DMS53 (cell line): ENCODE measurements around the gene MRPL53.
"Not testable (repeated sequence)": the region's sequence is repeated elsewhere in the genome, so short reads cannot be mapped to it uniquely, and the experiment has no call there.

Experiments
- DNase-seq: peaks from one replicate; lab custom pipeline; 2025; lab: John Stamatoyannopoulos, UW

MRPL53 gene

DNA sequence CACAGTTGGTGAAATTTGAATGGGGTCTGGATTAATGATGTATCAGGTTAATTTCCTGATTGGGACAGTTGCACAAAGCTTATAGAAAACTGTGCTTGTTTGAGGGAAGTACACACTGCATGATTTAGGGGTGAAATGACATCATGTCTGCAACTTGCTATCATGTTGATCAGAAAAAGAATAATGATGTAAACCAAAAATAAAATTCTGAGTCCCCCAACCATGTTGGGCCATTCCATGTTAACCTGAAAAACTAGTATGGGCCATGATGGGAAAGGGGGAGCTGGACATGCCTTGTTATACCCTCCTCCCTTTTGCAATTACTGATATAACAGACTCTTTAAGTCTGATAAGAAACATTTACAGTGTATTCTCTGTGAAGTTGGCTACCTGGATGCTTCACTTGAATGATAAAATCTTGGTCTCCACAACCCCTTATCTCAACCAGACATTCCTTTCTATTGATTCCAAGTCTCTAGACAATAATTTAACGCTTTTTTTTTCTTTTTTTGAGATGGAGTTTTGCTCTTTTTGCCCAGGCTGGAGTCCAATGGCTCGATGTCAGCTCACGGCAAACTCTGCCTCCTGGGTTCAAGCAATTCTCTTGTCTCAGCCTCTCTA is 21.8 kb downstream of the MRPL53 start:
- no peak for DNase-seq

DNA sequence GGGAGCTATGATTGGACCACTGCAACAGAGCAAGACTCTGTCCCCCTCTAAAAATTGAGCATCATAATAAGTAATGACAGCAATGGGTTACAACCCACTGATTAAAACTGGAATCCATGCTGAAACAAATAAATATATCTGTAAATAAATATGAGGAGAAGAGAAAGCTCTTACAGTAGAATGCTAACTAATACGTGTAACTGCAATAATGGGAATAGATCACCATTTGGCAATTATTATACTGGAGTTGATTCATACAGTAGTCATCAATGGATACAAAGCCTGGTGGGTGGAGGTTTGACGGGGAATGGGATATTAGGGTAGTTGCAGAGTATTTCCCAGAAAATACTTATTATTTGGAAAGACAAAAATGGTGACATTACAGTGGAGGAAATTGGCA is 23.7 kb downstream of the MRPL53 start:
- DNase-seq, result no peak

DNA sequence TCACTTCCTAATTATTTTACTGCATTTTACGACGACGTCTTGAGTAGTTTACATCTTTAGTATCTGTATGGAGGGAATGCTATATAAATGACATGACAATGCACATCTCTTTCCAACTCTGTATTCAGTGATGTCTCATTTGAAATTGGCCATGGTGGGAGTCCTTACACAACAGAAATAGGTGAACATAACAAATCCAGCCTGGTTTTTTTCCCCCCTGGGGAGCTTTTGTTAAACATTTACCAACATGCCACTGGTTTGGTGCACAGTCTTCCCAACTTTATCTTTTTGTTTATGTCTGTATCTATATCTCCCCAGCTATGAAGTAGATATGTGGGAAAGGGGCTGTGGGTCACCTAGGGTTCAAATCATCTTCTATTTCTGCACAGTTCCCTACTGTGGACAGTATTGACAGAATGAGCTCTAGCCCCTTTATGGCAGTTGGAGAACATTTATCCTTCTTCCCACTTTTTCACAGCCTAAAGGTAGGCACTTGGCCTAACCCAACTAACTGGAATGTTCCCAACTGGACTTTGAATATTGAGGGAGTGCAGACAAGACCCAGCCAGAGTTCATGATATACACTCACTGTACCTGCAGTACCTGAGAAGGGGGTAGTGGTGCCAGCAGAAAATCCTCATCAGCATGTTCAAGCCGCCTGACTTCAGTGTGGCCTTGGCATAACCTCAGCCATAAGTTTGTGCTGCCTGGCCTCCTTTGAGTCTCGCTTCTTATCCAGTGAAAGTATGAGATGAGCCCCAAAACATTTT is 25.1 kb downstream of the MRPL53 start:
- DNase-seq, result no peak

DNA sequence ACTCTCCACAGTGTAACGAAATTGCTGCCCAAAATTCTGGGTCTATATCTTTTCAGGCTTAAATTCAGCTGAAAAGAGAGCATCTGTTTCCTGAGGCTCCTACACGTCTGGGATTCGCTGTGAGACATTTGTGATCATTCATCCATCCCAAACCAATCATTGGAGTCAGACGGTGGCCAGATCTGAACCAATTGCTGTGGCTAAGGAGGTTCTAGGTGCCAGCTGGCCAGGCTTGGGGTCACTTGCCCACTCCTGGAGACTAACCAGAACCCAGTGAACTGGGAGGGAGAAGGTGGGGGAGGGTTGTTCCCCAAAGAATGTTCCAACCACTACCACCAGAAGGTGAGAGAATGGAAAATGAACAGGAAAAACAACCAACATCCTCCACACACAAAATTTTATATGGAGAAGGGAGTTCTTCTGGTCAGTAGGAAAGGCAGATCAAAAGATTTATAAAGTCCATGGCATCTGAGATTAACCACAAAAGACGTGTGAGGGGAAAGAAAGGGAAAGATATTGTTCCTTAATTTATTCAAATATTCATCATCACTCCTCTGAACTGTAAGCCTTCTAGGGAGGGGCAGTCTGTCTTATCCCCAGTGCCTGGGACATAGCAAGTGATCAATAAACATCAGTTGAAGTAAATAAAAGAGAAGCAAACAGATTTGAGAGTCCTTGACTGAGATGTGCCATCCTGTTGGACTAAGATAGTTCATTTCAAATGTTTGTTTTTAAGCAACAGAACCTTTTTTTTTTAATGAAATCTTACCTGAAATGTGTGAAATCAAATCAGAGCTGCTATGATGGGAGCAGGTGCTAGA is 27.8 kb downstream of the MRPL53 start:
- no peak for DNase-seq

DNA sequence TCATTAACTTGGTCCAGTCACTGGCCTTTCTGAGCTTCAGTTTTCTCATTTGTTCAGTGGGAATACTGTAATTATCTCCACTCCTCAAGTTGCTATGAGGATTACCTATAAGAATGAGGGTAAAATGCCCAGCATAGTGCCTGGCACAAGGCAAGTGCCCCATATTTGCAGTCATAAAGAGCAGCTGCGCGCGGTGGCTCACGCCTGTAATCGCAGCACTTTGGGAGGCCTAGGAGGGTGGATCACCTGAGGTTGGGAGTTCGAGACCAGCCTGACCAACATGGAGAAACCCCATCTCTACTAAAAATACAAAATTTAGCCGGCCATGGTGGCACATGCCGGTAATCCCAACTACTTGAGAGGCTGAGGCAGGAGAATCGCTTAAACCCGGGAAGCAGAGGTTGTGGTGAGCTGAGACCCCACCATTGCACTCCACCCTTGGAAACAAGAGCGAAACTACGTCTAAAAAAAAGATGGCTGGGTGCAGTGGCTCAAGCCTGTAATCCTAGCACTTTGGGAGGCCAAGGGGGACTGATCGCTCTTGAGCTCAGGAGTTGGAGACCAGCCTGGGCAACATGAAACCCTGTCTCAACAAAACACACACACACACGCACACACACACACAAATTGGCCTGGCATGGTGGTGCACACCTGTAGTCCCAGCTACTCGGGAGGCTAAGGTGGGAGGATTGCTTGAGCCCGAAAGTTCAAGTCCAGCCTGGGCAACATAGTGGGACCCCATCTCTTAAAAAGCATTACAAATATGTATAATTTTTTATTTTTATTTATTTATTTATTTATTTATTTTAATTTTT is 29.8 kb downstream of the MRPL53 start:
- not testable (repeated sequence) for DNase-seq

DNA sequence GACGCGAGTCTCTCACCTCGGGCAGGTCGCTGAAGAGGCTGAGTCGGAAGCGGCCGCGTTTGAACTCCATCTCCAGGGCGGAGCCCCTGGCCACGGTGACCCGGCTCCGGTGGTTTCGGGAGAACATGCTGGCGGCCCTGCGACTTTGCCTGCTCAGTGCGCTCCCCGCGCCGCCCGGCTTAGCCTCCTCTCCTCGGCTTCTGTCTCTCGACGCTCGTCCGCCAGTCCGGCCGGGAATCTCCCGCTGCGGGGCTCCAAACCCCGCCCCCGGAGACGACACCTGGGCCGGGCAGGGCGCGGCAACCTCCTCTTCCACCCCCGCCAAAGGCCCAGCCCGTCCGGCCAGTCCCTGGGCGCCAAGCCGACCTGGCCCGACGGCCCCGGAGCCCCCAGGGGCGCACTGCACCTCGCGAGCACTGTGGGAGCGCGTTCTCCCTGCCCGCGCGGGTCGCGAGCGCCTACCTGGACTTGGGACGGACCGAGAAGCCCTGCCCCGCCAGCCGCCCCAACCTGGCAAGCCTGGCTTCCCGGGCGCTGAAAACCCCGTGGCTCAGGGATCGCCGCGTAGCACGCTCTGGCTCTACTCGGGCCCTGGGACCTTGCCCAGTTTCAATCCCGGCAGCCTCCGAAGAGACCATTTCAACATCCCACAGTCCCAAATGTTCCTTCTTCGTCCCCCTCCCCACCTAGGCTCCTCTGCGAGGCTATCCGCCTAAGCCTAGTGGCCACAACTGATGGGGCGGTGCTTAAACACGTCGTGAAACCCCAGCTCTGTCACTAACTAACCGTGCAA is 30.6 kb downstream of the MRPL53 start, which contains the start of gene RTKN:
Gene RTKN (minus strand): TSS at position 248 of the 793 bp plus-strand sequence. CDS start 121 bp downstream, at position 127.
- DNase-seq, result peak; percentile 93

DNA sequence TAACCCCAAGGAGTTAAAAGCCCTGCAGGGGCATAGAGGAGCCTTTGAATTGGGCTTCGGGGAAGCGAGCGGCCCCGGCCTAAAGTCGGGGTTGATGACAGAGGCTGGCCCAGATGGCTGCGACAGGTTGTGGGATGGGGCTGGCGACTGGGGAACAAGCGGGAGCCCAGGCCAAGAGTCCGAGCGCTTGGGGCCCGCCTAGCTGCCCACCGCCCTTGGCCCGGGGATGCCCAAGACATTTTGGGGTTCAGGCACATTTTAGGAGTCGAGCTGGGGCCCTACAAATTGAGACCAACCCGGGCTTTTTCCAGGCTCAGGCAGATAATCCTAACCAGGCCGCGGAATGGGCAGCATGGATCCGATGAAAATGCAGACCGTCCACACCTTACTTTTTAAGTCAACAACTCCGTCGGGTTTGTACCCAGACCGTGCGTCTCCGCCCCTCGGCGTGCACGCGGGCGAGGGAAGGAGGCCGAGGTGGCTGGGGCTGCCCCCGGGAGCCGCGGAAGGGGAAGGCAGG is 31.2 kb downstream of the MRPL53 start:
- no peak for DNase-seq

DNA sequence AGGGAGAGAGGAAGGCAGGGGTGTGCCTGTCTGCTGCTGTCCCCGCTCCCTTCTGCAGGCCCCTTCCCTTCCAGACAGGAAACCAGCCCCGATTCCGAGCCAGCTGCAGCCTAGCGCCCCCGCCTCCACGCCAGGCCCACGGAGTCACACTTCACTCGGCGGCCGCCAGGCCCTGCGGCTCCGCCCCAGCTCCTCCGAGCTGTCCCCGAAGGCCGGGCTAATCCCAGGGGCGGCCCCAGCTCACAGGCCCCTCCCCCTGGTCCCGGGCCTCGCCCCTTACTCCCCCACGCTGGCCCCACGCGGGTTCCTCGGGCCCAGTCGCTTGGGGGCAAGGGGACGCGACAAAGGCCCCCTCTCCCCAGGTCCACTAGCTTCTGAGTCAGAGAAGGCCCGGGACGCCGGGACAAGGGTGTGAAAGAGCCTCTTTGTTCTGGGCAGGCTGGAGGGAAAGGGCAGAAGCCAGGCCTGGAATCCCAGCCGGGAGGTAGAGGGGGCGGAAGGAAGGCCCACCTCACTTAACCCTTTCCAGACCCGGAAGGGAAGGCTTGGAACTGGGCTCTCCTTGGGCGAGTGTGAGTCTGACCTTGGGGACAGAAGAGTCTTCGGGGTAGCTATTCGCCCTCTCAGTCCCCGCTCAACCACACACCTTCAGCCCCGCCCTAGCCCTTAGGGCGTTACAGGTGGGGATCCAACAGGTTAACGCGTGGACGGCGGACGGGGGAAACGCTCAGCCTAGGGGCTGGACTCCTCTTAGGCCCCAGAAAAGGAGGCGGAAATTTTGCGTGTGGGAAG is 31.9 kb downstream of the MRPL53 start:
- peak; percentile 92 for DNase-seq

DNA sequence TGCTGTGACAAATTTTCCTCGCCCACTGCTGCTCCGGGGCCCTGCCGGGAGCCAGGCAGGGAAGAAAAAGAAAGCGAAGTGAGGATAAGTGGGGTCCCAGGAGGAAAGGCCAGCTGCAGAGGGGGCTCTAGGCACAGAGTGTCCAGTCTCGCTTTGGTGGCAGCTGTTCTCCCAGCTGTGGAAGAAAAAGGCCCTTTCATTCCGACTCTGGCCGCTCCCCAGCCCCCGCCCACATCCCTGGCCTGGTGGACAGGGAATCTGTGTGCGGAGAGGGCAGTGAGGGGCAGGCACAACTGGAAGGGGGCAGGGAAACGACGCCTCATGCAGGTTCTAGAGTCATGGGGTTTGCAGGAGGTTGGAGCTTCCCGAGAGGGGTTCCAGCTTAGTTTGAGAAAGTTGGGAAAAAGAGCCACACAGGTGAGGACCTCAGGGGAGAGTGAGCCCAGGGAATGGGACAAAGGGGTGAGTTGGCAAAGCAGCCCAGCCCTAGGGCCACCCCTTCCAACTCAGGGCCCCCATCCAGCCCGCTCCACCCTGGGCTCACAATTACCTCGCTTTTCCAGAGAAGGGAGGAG is 32.6 kb downstream of the MRPL53 start:
- DNase-seq, result no peak

DNA sequence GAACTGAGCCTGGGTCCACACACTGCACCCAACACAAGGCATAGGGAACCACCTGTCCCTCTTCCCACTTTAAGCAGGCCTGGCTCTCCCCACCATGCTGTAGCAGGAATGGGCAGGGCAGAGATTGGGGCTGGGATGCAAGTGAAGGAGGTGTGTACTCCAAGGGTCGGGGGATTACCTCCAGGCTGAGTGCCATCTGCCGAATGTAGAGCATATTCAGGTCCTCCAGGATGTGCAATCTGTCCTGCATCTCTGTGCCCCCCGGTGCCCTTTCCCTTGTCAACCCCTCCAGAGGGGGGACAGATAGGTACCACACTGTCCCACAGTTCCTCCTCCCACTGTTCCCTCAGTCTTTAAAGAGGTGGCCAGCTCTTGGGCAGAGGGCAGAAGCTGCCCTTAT is 33.1 kb downstream of the MRPL53 start:
- no peak for DNase-seq

DNA sequence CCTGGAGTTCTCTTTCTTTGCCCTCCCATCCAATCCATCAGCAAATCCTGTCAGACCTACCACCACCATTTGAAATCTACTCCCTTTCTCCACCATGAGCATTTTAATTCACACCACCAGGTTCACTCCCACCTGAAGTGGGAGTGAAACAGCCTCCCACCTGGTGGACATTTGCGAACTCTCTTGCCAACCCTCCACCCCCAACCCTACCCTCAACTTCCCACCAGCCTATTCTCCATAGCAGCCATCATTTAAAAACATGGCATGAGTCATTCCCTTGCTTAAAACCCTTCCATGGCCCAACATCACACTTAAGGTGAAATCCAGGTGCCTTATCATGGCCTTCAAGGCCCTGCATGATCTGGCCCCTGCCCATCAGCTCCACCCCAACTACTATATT is 34.2 kb downstream of the MRPL53 start:
- no peak for DNase-seq

DNA sequence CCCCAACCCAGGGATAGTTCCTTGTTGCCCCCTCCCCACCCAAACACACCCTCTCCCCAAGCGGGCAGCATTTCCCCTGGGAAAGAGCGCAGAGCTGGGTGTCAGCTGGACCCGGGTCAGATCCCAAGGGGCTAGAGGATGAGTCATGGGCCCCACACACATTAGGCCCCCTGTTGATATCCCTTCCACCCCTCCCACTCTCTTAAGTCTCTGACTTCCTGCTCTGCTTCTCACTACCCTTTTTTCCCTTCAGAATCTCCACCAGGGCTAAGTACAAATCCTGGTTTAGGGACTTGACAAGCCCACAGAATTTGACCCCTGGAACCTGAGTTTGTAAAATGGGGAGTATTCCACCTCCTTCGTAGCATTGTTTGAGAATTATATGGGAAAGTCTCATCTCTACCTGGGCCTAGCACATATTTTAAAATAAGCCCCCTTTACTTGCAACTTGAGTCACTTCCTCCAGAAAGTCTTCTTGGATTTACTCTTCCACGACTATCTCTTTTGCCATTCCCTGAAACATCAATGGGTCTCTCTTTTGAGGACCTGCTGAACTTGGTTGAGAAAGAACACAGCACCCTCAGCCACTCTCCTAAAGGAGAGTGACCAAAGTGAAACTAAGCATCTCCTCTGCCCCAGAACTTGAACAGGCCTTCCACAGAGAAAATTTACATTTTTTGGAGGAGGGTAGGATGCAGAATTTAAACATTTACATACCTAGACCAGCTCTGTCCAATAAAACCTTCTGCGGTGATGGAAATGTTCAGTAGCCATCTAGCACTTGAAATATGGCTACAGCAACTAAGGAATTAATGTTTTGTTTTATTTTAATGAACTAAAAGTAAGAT is 35.4 kb downstream of the MRPL53 start:
- DNase-seq, result no peak

DNA sequence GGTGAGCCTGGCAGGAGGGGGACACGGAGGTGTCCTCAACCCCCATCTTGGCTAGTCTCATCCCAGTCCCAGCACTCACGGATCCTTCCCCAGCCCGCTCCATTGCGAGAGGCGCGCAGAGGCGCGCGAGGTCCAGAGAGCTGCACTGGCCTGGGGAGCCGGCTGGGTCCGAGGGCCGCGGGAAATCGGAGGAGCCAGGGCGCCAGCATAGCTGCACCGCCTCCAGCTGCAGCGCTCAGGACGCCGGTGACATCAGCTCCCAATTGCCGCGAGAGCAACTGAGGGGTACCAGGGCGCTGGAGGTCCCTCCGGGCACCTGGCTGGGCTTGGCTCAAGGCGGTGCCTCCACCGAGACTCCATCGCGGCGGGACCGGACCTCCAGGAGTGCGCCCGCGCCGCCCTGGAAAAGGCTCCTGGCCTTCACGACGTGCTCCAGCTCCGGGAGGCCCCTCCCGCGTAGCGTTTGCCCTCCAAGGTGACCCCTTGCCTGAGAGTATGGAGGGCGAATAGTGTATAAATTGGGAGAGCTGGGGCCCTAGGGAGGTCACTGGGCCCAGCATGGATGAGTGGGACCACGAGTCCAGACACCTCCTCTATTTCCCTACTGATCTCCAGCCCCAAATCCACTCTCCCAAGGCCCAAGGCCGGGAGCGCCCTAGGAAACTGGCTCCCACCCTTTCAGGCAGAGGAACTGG is 36.2 kb downstream of the MRPL53 start:
- no peak for DNase-seq

DNA sequence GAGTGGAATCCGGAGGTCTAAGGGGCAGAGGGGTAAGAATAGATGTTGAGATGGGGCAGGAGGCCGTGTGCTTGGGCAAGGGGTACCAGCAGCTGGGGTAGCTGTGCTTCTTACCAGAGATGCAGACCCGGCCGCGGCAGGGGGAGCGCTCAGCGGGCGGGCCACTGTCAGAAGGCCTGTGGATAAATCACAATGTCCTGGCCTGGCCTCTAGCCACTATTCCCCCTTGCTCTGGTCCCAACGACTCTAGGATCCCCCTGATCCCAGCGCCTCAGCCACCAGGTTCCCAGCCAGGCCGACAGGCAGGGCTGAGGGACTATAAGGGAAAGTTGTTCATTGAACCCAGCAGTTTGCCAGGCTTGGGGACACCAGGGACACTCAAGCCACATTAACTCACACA is 42.0 kb downstream of the MRPL53 start:
- no peak for DNase-seq

DNA sequence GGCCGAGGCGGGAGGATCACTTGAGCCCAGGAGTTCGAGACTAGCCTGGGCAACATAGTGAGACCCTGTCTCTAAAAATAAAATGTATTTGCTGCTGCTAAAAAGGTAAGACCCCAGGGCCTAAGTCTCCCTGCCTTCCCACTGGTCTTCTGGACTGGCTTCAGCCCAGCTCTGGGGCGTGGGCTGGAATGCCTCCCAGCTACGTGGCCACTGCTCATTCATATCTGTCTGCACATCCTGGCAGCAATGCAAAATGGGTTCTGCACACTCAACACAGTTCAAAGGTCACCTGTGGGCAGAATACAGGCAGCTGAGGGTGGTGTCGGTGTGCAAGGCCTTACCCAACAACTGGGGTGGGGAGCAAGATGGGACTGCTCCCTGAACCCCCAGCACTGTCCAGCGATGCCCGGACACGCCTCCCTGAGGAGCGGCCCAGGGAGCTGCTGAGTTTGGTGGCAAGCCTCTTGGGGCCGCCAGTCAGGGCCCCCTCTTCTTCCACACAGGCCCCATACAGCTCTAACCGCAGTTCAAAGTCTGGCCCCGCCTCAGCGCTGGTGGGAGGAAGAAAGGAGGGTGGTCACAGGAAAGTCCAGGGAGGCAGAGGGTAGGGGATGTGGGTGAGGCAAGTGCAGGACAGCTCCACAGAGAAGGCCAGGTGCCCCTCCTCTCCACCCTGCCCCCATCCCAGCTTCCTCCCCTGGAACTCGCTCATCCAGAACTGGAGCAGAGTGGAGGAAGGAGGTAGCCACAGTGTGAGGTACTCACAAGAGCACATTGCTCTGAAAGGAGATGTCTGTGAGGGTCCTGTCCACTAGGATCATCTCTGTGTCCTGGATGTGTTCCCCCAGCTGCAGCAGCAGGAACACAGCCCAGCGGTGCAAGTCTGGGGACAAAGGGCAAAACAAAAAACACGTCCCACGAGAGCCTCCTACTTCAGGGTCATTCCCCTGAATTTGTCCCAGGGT is 42.7 kb downstream of the MRPL53 start:
- DNase-seq, result no peak

DNA sequence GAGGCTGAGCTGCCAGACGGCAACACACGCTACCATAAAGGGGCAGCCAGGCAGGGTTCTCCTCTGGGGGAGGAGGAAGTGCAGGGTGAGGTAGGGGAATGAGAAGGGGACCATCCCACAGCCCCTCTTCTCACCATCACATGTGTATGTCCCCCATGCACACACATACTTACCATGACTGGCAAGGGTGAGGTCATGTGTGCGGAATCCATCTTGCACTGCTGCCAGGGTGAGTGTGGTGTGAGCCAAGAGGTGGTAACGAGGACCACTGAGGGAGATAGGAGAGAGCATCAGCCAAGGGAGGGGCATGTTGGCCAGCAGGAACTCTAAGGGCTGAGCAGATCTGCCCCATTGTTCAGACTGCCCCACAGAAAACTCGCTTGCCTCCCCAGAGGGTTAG is 43.8 kb downstream of the MRPL53 start:
- DNase-seq, result no peak

DNA sequence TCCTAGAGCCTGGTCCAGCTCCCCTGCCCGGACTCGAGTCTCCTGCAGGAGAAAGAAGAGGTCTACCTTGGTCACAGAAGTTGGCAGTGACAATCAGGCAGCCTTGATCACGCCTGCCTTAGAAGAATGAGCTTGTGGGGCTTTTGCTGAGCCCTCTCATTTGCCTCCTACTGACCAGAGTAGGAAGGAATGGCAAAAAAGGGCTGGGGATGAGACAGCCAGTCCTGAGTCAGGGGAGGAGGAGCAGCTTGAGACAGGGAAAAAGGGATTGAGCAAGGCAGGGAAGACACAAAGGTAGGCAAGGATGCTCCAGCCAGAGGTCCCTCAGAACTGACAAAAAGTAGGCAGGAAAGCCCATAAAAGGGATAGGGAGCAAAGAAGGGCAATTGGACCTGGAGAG is 44.9 kb downstream of the MRPL53 start:
- DNase-seq, result no peak
